NCI-H446 treated with DMSO at 0.1 percent for 48 hours (cell line): ENCODE results near the gene ATP2B2.

Experiments
- DNase-seq: peaks from one replicate; lab custom pipeline; 2025; lab: John Stamatoyannopoulos, UW

ATP2B2 gene

DNA sequence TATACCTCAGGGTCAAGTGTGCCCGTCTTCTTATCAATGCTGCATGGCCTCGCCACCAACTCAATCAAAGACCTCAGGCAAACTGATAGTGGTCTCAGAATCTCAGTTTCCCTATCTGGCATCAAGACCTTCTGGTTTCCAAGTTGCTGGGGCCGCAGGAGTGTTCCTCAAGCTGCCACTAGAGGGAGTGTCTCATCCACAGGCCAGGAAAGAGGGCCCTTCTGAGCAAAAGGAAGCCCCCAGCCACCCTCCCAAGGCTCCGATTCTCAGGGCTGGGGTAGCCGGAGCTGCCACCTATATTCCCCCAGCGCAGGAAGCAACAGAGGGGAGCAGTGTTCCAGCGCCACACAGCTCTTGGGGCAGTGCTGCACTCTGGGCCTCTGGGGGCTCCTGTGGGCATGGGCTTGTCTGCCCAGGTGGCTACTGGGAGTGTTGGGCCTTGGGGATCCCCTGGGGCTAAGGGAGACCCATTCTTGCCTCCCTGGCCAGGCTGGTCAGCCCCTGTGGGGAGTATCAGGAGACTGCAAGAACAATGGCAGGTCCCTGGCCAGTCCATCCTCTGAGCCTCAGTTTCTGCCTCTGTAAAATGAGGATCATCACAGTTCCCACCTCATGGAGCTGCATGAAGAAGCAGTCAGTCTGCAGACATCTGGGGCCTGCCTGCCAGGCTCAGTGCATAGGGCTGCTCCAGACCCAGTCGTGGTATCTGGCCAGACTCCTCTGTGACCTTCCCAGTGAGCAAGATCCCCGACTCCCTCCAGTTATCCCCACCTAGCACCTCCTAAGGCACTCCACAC is 161.0 kb downstream of the ATP2B2 start:
- no peak for DNase-seq

DNA sequence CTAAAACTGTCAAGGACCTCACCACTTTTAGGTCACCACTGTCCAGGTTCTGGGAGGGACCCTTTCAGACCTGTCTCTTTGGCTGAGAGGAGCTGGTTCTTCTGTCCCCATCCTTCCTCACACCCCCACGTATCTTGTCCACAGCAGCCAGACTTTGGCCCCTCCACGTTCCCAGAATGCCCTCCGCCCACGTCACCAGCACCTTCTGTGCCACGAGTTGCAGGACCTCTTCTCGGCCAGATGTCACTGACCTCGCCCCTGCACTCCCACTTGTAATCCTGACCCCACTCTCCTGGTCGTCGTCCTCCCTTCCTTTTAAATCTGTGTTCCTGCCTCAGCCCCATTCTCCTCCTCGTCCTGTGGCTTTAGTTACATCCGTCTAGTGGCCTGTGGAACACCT is 161.9 kb downstream of the ATP2B2 start:
- DNase-seq: no peak

GRCh38 chr3:10342781-10343180 is 162.6 kb downstream of the ATP2B2 start:
- DNase-seq: no peak

- DNase-seq: no peak
Observed at GRCh38 chr3:10341901-10342398, 163.4 kb downstream of the ATP2B2 start.

DNA sequence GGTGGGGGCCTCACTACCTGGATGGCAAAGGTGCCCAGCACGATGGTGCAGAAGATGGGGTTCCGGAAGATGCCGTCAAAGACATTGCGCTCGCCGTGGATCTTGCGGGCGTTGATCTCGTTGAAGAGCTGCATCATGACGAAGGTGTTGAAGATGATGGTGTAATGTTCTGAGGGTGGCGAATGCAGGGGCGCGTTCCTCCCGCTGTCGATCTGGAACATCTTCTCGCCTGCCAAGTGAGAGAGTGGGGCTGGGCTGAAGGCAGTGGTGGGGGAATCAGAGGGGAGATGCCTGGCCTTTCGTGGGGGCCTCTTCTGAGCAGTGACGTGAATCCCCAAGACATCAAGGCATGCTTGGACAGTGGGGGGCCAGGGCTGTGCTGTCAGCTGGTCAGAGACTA is 164.9 kb downstream of the ATP2B2 start:
- DNase-seq: no peak

GRCh38 chr3:10340046-10340445 is 165.3 kb downstream of the ATP2B2 start:
- no peak for DNase-seq

GRCh38 chr3:10339376-10339955 is 165.9 kb downstream of the ATP2B2 start:
- no peak for DNase-seq

DNA sequence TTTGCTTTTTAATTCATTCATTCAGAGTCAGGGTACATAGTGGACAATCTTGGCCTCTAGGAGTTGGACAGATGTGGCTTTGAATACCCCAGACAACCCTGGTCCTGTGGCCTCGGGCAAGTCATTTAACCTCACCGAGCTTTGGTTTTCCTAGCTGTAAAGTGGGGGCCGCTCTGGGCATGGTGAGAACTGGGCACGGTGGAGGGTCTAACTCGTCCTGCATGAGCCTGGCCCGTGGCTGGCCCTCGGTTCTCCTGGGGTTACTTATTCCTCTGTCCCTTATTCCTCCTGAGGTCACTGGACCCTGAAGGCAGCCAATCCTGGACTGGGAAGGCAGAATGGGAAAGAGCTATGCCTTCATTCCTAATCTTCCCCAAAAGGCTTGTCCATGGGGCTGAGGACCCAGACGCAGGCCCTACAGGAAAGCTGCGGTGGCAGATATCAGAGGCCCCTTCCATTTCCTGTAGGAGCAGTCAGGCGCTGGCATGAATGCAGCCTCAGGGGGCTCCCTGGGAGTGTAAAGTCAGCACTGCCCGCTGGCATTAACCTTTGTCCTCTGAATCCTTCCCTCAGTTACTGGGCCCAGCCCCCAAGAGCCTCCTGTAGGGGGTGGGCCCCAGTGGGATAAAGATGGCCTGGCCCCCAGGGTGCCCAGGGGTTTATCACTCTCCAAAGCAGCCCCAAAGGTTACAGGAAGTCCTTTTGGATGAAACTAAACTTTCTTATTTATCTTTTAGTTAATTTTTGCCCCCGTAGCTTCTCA is 166.6 kb downstream of the ATP2B2 start:
- no peak for DNase-seq

DNA sequence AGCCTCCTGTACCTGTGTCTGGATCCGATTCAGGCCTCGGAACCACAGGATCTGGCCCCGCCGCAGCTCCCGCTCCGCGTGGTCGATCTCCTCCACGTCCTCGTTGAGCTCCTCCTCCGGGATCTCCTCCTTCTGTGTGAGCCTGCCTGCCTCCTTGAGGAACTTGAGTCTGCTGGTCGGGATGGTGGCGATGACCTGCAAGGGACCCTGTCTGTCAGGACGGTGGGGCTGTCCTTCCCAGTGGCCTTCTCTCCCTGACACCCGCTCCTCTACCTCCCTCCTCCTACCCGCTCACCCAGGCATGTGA is 167.3 kb downstream of the ATP2B2 start:
- DNase-seq: no peak

- DNase-seq: no peak
Observed at GRCh38 chr3:10337323-10338163, 167.8 kb downstream of the ATP2B2 start.

DNA sequence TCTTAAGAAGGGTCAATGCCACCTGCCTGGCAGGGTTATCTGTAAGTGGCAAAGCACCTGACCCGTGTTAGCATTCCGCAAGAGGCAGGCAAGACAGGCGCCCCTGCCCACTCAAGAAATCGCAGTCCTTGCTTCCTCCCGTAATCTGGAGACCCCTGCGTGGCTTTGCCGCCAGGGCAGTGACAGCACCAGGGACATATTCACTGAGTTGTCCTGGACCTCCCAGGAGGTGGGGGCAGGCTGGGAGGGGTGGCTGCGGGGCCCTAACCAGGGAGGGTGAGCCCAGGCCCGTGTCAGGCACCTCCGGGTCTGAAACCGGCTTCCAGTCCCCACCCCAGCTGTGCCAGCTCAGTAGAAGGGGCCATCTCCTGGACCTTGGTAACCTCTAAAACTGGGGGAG is 168.6 kb downstream of the ATP2B2 start:
- no peak for DNase-seq

GRCh38 chr3:10335871-10336622 is 169.3 kb downstream of the ATP2B2 start:
- no peak for DNase-seq

- DNase-seq: no peak
Observed at GRCh38 chr3:10335190-10335738, 170.1 kb downstream of the ATP2B2 start.

GRCh38 chr3:10334459-10334858 is 170.9 kb downstream of the ATP2B2 start:
- peak; percentile 9 for DNase-seq

GRCh38 chr3:10334042-10334441 is 171.3 kb downstream of the ATP2B2 start:
- DNase-seq: no peak

GRCh38 chr3:10333349-10333650 is 172.1 kb downstream of the ATP2B2 start:
- DNase-seq: no peak

GRCh38 chr3:10332481-10333348 is 172.7 kb downstream of the ATP2B2 start:
- no peak for DNase-seq

GRCh38 chr3:10331320-10331719 is 174.1 kb downstream of the ATP2B2 start:
- no peak for DNase-seq

GRCh38 chr3:10330319-10330718 is 175.1 kb downstream of the ATP2B2 start:
- no peak for DNase-seq

DNA sequence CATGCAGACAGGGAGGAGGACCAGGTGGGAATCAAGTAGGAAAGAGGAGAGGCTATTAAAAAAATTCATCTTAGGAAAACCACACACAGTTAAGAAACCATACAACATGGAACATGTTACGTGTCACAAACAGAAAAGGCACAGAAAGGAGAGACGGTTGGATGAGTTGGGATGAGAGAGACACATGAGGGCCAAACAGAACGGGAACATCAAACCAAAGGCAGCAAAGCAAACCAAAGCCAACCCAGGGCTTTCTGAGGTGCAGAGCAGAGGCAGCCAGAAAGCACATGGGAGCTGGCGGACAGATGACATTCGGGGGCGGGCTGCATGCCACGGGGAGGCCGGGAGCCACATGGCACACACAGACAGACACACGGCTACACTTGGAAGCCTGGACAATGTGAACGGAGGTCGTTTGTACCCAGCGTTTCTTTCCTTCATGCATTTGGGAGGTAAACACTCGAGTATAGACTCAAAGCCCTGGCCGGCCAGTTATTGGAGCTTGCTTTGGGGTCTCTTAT is 175.8 kb downstream of the ATP2B2 start:
- no peak for DNase-seq
